OCI-LY7 (cell line): ENCODE data around the gene ETV5. TPM values are rescaled to one million over a fixed set of nuclear protein-coding genes. Genes with fewer than 3 reads are reported as not detected.

ENCODE experiments used
- BruUV-seq: library from RNA; stranded (reverse); fragments of 400-500 nt; replicated peaks from 2 replicates; lab custom pipeline; 2021; lab: Mats Ljungman, UMichigan
- CTCF ChIA-PET: fragments of 300-600 bp; sonication (Branson Sonifier 250); formaldehyde crosslinking; loops from one replicate; lab custom pipeline; 2022; ENCODE audit warnings: antibody characterized with exemption; ENCODE audit not compliant: unreplicated experiment; lab: Charles Lee
- POLR2A ChIA-PET: fragments of 300-600 bp; sonication (Branson Sonifier 250); formaldehyde crosslinking; loops from one replicate; lab custom pipeline; 2022; ENCODE audit warnings: antibody characterized with exemption; lab: Charles Lee
- DNase-seq: peaks from one replicate; pipeline ENCODE4 v3.0.0-alpha.2; 2015; ENCODE audit warnings: low spot score
- H2AFZ ChIP-seq: fragments of 200-600 bp; sonication (generic), shearing (Covaris generic); 2 replicates; pipeline ENCODE4 v1.6.1; 2014; ENCODE audit warnings: mild to moderate bottlenecking, antibody characterized with exemption, low read length, moderate library complexity
- H3K27ac ChIP-seq: fragments of 200-600 bp; sonication (generic); 2 replicates; pipeline ENCODE4 v1.5.1; 2014; ENCODE audit warnings: mixed run types, low read depth, mild to moderate bottlenecking, moderate library complexity, low read length, inconsistent platforms; ENCODE audit not compliant: poor library complexity, severe bottlenecking
- H3K36me3 ChIP-seq: fragments of 200-600 bp; sonication (generic); 2 replicates; pipeline ENCODE4 v1.6.1; 2014; ENCODE audit warnings: mild to moderate bottlenecking, antibody characterized with exemption, low read length, moderate library complexity, mixed read lengths; ENCODE audit not compliant: insufficient read depth
- H3K4me1 ChIP-seq: fragments of 200-600 bp; sonication (generic); 2 replicates; pipeline ENCODE4 v1.5.1; 2014; ENCODE audit warnings: mild to moderate bottlenecking, low read length; ENCODE audit not compliant: insufficient read depth, poor library complexity, severe bottlenecking
- H3K4me2 ChIP-seq: fragments of 200-600 bp; sonication (generic); 2 replicates; pipeline ENCODE4 v1.6.1; 2014; ENCODE audit warnings: mild to moderate bottlenecking, low read length
- H3K4me3 ChIP-seq: fragments of 200-600 bp; sonication (generic); 2 replicates; pipeline ENCODE4 v1.5.1; 2014; ENCODE audit warnings: mild to moderate bottlenecking, low read depth, low read length; ENCODE audit not compliant: poor library complexity, severe bottlenecking
- H3K79me2 ChIP-seq: fragments of 200-600 bp; sonication (generic); 2 replicates; pipeline ENCODE4 v1.6.1; 2016; ENCODE audit warnings: low read depth, mild to moderate bottlenecking, low read length, moderate library complexity, mixed read lengths; ENCODE audit not compliant: insufficient read depth
- H3K9me2 ChIP-seq: fragments of 200-600 bp; sonication (generic); 2 replicates; pipeline ENCODE4 v1.6.1; 2016; ENCODE audit warnings: mild to moderate bottlenecking, low read length, mixed read lengths; ENCODE audit not compliant: insufficient read depth
- H3K9me3 ChIP-seq: fragments of 200-600 bp; sonication (generic); 2 replicates; pipeline ENCODE4 v1.6.1; 2014; ENCODE audit warnings: mild to moderate bottlenecking, mixed run types, low read length, mixed read lengths
- H4K20me1 ChIP-seq: fragments of 200-600 bp; sonication (generic); 2 replicates; pipeline ENCODE4 v1.6.1; 2014; ENCODE audit warnings: mild to moderate bottlenecking, antibody characterized with exemption, low read length, moderate library complexity, mixed read lengths; ENCODE audit not compliant: insufficient read depth
- CTCF ChIP-seq: fragments of 200-600 bp; sonication (generic); conservative IDR thresholded peaks from 2 replicates; pipeline ENCODE4 v1.5.1; 2014; ENCODE audit warnings: mild to moderate bottlenecking, antibody characterized with exemption, low read length, moderate library complexity, mixed read lengths
- EZH2phosphoT487 ChIP-seq: fragments of 200-600 bp; sonication (generic); IDR thresholded peaks from 2 replicates; pipeline ENCODE4 v1.6.1; 2018; ENCODE audit warnings: low read depth, borderline replicate concordance, mild to moderate bottlenecking, mixed run types, antibody characterized with exemption, low read length, moderate library complexity, mixed read lengths
- intact Hi-C: fragments of 100-400 bp; cut with micrococcal nuclease; formaldehyde crosslinking; loops from one replicate; pipeline ENCODE4 v1.10.0; 2022; ENCODE audit not compliant: unreplicated experiment
- total RNA-seq, 2 experiments: library from RNA; depleted of rRNA in 1 of 2; stranded (reverse); fragments of >200 nt in 1 of 2; shearing (Covaris generic) in 1 of 2; gene quantifications; 2 replicates each; pipeline ENCODE4 v1.2.3, GENCODE V29; 2014 to 2022

The ETV5 gene
- total RNA-seq, 2 experiments from 2014 or later: 0.85 to 1.1 TPM

DNA sequence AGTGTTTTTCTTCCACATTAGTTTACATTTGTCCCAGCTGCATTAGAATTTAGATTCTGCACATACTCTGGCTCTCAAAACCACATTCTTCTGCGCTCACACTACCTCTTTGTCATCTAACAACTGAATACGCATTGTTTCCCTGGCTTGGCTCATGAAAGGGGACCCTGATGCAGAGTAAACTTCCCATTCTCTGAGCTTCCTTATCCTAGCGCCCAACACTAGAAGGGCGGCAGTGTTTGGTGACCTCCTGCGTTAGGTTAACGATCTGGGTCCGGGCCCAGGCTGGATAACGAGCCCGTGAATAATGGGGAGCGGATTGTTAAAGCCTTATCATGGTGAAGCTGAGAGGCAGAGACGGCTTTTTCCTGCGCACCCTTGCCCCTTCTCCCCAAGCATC lies 63.9 kb downstream of the ETV5 start:
- intact Hi-C loops: no loop called here
- POLR2A ChIA-PET: interaction anchor here (1.6 kb wide), 1 partner anchor 10 kb away, joined by 4 read pairs; no protein-coding TSS in a partner anchor
- H3K4me1 ChIP-seq: no peaks in the 10 kb centered on the region
- no peaks in the 10 kb centered on the region for H3K79me2 ChIP-seq
- no peak for TF ChIP-seq CTCF
- no peak for TF ChIP-seq EZH2phosphoT487
- DNase-seq: no peak
- no peak overlapping the region for H2AFZ ChIP-seq
- BruUV-seq: no TSS peak
- H3K9me2 ChIP-seq: no peaks in the 10 kb centered on the region
- H4K20me1 ChIP-seq: no peaks in the 10 kb centered on the region
- no peak overlapping the region for H3K4me3 ChIP-seq
- H3K36me3 ChIP-seq: no peaks in the 10 kb centered on the region
- CTCF ChIA-PET: no interaction called here
- H3K27ac ChIP-seq: no peak overlapping the region
- no peaks in the 10 kb centered on the region for H3K9me3 ChIP-seq
- H3K4me2 ChIP-seq: no peak overlapping the region

GRCh38 chr3:186044427-186044826 lies 64.5 kb downstream of the ETV5 start:
- no peak overlapping the region for H2AFZ ChIP-seq
- DNase-seq: no peak
- no peaks in the 10 kb centered on the region for H3K9me2 ChIP-seq
- no peaks in the 10 kb centered on the region for H3K79me2 ChIP-seq
- no TSS peak for BruUV-seq
- no peaks in the 10 kb centered on the region for H4K20me1 ChIP-seq
- ChIA-PET POLR2A (interaction anchor here (1.6 kb wide), 1 partner anchor 10 kb away, joined by 4 read pairs; no protein-coding TSS in a partner anchor), CTCF (no interaction called here)
- no peaks in the 10 kb centered on the region for H3K9me3 ChIP-seq
- no peak overlapping the region for H3K4me3 ChIP-seq
- H3K36me3 ChIP-seq: no peaks in the 10 kb centered on the region
- TF ChIP-seq CTCF (no peak), EZH2phosphoT487 (no peak)
- H3K4me2 ChIP-seq: no peak overlapping the region
- intact Hi-C loops: no loop called here
- no peaks in the 10 kb centered on the region for H3K4me1 ChIP-seq
- no peak overlapping the region for H3K27ac ChIP-seq

DNA sequence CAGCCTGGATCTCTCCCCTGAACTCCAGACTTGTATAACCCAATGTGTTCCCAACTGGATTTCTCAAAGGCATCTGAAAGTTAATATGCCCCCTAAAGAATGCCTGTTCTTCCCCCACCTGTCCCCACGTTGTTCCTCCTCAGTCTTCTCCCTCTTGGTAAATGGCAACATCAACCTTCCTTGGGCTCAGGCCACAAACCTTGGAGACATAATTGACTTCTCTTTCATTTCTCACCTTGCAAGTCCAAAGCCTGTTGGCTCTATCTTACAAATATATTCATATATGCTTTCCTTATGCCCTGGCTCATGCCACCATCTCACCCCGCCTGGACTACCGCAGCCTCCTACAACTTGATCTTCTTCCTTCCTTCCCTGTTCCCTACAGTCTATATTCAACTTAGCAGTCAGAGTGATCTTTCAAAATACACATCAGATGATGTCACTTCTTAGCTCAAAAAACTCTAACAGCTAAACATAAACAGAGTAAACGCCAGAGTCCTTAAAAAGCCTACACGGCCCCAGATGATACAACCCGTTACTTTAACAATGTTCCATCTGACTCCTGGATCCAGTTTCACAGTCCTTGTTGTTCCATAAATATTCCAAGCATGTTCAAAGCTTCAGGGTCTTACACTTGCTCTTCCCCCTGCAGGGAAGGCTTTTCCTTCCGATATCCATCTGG lies 66.2 kb downstream of the ETV5 start:
- POLR2A ChIA-PET: no interaction called here
- CTCF ChIA-PET: no interaction called here

More for the DNA sequence above, 66.2 kb downstream of the ETV5 start:
- no peak for TF ChIP-seq CTCF
- no peak for TF ChIP-seq EZH2phosphoT487
- Histone ChIP-seq H2AFZ (no peak overlapping the region), H3K9me3 (no peaks in the 10 kb centered on the region), H4K20me1 (no peaks in the 10 kb centered on the region), H3K36me3 (no peaks in the 10 kb centered on the region), H3K79me2 (no peaks in the 10 kb centered on the region), H3K27ac (no peak overlapping the region), H3K4me1 (no peaks in the 10 kb centered on the region), H3K4me2 (no peak overlapping the region), H3K9me2 (no peaks in the 10 kb centered on the region), H3K4me3 (no peak overlapping the region)
- BruUV-seq: no TSS peak
- intact Hi-C loops: no loop called here
- no peak for DNase-seq
